SK-N-SH (cell line): ENCODE data around the gene ADRA2A.

ENCODE experiments used
- CTCF ChIP-seq: fragments of 200-600 bp; sonication (generic); IDR thresholded peaks from 2 replicates; pipeline ENCODE4 v1.6.1; 2017; ENCODE audit warnings: antibody characterized with exemption, mild to moderate bottlenecking, moderate library complexity
- FOXM1 ChIP-seq: IDR thresholded peaks from 2 replicates; pipeline ENCODE4 v1.4.0; 2012; ENCODE audit warnings: low read depth, mild to moderate bottlenecking
- GATA2 ChIP-seq: sonication (generic); formaldehyde crosslinking; IDR thresholded peaks from 2 replicates; pipeline ENCODE4 v1.5.0; 2020; ENCODE audit warnings: mild to moderate bottlenecking, missing genetic modification reagents
- POLR2AphosphoS5 ChIP-seq: IDR thresholded peaks from 2 replicates; pipeline ENCODE4 v1.6.1; 2012; ENCODE audit warnings: low read depth, low read length
- RXRA ChIP-seq: IDR thresholded peaks from 2 replicates; pipeline ENCODE4 v1.4.0; 2012; ENCODE audit warnings: low read depth, mild to moderate bottlenecking, borderline replicate concordance

DNA sequence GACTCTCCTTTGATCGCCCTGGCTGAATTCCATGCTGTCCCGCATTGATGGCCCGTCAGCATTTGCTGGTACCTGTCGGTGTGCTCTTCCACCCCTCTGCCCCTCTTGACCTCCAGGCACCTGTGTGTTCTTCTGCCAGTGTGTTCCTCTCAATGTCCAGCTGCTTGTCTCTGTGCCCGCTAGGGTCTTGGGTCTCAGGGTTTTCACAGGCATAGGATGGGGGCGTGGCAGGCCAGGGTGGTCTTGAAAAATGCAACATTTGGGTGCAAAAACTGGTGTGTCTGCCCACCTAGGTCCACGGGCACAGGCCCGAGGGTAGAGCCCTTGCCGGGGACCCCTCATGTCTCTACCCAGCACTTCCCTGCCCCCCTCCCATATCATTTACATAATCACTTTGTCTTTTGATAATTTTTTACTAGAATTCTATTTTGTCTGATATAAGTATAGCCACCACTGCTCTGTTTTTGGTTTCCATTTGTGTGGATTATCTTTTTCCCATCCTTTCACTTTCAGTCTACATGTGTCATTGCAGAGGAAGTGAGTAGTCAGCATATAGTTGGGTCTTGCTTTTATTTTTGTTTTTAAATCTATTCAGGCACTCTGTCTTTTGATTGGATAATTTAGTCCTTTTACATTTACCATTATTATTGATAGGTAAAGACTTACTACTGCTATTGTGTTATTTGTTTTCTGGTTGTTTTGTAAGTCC is 46.6 kb upstream of the ADRA2A start:
- TF ChIP-seq GATA2 (CRISPR knock-in tag) (no peak), CTCF (no peak), FOXM1 (no peak), POLR2AphosphoS5 (no peak), RXRA (no peak)
